HG03460 (cell line): Measurements from ENCODE around the gene ESYT2.

Experiments
- ATAC-seq: cut with Tn5 transposase; IDR thresholded peaks from one replicate; pipeline ENCODE4 v1.9.1; 2021; ENCODE audit not compliant: unreplicated experiment

ESYT2 gene

GRCh38 chr7:158747408-158747807 is 81.9 kb downstream of the ESYT2 start:
- no peak for ATAC-seq

GRCh38 chr7:158746957-158747356 is 82.4 kb downstream of the ESYT2 start:
- ATAC-seq: no peak

GRCh38 chr7:158745057-158745715 is 84.1 kb downstream of the ESYT2 start:
- ATAC-seq: no peak

DNA sequence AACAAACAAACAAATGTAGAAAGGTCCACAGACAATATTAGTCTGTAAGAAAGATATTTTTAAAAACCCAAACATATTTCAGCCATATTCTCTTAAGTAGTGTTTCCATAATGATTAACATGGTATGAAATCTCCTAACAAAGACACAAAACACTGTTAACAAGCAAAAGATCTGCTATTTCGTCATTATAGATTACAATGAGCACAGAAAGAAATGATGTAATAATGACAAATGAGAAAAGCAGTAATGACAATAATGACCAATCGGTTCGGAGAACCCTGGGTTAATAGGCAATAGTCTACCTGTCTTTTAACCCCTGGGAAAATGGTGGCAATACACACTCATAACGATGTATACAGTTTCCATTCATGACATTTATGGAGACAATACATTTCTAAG is 85.2 kb downstream of the ESYT2 start:
- ATAC-seq: no peak

- no peak for ATAC-seq
Observed at GRCh38 chr7:158743219-158743618, 86.1 kb downstream of the ESYT2 start.

DNA sequence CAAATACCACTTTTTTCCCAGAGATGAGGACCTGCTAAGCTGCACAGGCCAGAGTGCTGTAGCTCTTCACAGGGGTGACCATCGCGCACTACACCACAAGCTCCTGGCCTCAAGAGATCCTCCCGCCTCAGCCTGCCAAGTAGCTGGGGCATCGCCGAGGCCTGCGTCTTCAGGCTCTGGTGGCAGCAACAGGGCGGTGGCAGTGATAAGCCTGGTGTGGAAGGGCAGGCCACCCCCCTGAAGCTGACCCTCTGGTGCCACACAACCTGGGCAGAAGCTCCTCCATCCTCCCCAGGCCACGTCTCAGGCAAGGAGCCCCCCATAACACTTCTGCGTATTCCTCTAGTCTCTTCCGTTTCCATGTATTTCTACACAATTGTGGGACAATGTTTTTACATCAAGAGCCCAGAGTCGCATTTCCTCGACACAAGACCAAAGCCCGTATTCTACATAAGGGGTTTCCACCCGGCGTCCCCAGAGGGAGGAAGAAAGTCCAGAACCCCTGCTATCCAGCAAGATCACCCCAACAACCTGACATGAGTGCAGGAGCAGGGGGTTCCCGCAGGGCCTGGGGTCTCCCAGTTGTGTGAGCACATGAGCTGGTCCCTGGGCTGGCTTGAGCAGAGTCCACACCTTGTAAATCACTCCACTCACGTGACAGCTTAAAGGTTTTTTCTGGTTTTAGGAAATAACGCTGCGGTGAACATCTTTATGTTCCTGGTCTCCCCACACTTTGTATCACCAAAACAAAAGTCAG is 87.1 kb downstream of the ESYT2 start:
- ATAC-seq: no peak

- ATAC-seq: no peak
Observed at GRCh38 chr7:158741294-158741666, 88.0 kb downstream of the ESYT2 start.

DNA sequence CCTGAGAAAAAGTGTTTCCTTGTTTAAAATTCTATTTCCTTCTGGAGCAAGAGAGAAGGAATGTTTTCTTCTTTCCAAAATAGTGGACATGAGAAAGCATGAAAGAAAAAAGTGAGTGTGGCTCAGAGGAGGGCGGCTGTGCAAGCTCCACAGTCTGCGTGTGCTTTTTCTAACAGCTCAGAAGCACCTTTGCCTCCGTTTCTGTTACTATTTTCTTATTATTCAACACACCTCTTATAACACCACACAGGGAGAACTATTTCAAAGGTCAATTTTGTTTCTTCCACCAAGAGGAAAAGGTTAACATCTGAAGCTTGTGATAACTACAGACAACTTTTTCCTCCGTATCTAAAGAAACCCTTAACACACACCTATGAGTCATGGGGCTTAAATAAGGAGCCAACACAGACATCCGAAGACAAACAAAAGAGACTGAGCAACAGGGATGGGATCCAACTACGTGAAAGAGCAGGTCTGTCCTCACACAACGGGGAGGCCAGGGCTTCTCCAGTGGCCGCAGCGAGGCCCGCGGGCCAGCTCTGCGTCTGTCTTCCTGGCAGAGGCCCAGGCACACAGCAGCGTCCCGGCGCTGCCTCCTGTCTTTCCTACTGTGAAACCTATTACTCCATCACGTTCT is 88.5 kb downstream of the ESYT2 start:
- no peak for ATAC-seq

- no peak for ATAC-seq
Observed at GRCh38 chr7:158740013-158740656, 89.2 kb downstream of the ESYT2 start.

- ATAC-seq: no peak
Observed at GRCh38 chr7:158738841-158739240, 90.5 kb downstream of the ESYT2 start.

- ATAC-seq: no peak
Observed at GRCh38 chr7:158737064-158737695, 92.1 kb downstream of the ESYT2 start.

- ATAC-seq: no peak
Observed at GRCh38 chr7:158735935-158736334, 93.4 kb downstream of the ESYT2 start.

DNA sequence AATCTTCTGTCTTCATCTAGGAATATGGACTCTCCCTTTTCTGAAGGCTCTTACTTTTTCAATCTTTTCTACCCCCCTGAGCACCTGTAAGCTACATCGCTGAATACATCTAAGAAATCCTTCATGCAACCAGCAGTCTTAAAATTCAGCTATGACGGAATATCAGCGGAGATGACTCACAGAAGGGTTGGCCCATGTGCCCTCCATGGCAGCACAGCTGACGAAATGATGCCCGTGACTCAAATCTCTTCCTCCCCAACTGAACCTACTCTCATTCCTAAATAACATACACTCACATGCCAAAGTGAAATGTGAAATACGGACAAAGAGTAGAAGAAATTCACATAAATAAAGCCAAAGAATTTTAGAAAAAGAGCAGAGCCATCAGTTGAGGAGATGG is 94.4 kb downstream of the ESYT2 start:
- no peak for ATAC-seq

DNA sequence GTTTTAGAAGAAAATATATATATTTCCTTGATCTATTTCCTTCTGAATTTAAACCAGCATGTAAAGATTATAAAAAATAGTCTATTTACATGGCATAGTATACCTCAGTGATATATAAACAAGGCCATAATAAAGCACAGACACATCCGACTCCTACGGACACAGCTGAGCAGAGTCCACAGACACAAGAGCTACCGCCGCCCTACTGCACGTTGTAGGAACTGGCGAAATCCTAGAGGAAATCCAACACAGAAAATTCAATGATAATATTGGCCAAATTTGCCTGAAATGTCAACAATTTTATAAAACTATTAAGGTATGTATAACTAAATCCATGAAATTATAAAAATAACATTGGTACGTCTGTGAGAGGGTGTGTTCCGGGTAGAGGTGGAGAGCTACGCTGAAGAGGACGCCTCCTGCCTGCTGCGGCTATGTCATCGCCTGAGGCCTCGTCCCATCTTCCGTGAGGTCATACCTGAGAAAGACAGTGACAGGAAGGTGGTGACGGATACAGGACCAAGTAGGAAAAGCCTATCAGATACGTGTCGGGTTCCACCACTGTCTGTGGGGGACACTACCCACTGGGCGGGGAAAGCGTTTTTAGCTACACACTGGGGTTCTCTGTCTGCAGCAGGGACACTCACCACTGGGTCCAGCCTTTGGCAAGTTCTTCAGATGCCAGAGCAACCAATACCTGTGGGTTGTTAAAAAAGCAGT is 95.4 kb downstream of the ESYT2 start:
- no peak for ATAC-seq

GRCh38 chr7:158733220-158733519 is 96.1 kb downstream of the ESYT2 start:
- no peak for ATAC-seq

DNA sequence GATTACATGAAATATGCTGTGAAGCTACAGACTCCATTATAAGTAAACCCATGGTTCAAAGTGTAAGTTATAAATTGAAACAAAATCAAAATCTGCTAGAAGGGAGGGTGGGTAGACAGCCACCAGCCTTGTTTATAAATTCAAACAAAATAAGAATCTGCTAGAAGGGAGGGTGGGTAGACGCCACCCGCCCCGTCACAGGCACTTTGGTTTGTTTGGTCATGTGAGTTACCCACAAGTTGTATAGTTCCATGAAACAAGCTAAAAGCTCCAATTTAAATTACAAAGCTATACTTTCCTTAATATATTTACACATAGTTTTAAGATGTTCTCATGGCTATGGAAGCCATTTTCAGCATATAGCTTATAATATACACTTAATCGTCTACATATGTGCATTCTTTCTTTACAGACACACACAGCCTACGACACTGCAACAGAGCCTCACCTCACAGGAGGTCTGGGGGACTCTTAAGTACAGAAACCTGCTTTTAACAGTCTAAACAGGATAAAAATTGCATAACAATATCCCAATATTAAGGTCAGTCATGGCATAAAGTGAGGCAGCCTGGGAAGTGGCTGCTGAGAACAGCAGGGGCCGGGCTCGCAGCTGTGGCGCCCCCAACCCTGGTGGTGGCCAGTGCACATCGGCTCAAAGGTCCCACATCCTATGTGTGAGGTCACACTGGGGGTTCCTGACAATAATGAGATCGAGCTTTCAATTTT is 96.7 kb downstream of the ESYT2 start:
- ATAC-seq: no peak

DNA sequence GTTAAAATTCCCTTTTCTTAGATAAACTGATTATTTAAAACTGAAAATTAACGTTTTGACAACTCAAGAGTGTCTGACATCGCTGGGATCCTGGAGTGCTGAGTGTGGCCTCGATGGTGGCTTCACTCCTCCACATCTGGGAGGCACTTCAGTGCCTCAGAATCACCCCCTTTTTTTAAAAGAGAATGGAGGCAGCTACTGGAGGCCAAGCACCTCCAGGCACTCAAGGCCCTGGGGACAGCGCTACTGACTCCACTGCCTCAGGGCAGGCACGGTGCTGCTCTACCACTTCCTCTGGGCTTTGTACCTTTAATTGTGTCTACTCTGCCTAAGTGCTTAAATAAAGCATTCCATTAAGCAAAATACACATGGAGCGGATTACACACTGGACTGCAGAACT is 97.5 kb downstream of the ESYT2 start:
- ATAC-seq: no peak

- no peak for ATAC-seq
Observed at GRCh38 chr7:158730383-158731346, 98.6 kb downstream of the ESYT2 start.
